ENCODE measurements around the gene HOXC4. TPM values are rescaled to one million over a fixed set of nuclear protein-coding genes. Genes with fewer than 3 reads are reported as not detected.

The HOXC4 gene
- total RNA-seq, 1 donor from 2014 or later = not detected

DNA sequence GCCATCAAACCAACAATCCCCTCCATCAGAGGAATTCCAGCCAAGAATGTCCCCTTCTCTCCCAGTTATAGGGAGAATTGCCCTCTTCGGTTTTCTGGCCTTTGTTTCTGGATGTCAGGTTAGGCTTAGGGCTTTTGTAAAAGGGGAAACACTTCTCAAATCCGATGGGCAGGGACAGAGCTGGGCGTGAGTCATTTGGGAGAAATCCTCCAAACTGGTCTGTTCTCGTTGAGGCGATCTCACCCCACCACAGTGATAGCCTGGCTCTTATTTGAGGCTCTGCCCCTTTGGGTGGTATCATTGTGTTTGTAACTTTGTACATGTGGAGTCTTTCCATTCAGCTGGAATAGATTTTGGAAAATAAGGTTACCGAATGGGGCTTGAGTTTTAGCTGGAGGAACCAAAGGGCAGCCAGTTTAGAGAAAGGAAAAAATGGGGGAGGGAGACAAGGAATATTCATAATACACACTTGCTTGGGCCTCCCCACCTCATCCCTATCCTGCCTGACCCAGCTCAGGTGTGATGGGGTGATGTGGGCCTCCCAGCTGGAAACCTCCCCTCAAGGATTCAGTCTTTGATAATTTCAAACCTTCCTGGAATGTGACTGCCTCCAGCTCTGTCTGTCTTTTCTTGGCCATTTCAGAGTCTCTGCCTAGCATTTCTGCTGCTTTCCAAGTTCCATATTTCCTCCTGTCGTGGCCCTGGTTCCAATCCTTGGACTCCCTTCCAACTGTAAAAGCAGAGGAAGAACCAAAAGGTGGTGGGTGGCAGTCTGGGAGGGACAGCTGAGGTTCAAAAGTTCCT is 7.5 kb downstream of the HOXC4 start:
- TF ChIP-seq, protein P1, sequence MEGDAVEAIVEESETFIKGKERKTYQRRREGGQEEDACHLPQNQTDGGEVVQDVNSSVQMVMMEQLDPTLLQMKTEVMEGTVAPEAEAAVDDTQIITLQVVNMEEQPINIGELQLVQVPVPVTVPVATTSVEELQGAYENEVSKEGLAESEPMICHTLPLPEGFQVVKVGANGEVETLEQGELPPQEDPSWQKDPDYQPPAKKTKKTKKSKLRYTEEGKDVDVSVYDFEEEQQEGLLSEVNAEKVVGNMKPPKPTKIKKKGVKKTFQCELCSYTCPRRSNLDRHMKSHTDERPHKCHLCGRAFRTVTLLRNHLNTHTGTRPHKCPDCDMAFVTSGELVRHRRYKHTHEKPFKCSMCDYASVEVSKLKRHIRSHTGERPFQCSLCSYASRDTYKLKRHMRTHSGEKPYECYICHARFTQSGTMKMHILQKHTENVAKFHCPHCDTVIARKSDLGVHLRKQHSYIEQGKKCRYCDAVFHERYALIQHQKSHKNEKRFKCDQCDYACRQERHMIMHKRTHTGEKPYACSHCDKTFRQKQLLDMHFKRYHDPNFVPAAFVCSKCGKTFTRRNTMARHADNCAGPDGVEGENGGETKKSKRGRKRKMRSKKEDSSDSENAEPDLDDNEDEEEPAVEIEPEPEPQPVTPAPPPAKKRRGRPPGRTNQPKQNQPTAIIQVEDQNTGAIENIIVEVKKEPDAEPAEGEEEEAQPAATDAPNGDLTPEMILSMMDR (IDR thresholded peaks at IDR 0.05; ENCODE audit: insufficient read depth, low read length, severe bottlenecking) = no peak
- Histone ChIP-seq H3K4me3 (ENCODE audit: low read depth, low read length) (no peak overlapping the region), H3K27me3 (ENCODE audit: control insufficient read depth, insufficient read depth, low read length) (peaks cover 42% of the 10 kb centered on the region), H3K36me3 (ENCODE audit: control insufficient read depth, insufficient read depth, low read length) (no peaks in the 10 kb centered on the region)
- DNase-seq (ENCODE audit: low read depth) = peak; percentile 5
- no peak for FAIRE-seq

DNA sequence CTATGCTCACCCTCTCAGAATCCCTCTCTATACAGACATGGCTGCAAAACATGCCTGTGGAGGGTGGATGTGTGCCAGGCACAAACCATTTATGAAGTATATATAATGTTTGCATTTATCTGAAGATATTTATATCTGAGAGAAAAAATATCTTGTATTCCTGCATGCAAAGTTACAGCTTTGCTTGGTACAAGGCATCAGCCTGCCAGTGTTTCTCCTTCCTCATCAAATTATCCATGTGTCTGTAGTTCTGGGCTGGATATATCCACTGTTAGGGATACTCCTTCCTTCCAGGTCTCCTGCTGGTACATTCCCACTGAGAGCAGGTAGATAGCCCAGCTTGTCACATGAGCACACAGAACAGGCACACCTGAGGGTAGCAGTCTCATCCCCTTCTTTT is 12.0 kb downstream of the HOXC4 start:
- H3K27me3 ChIP-seq (ENCODE audit: control insufficient read depth, insufficient read depth, low read length) = peaks cover 13% of the 10 kb centered on the region
- TF ChIP-seq, protein P1 (IDR thresholded peaks at IDR 0.05; ENCODE audit: insufficient read depth, low read length, severe bottlenecking) = no peak
- H3K36me3 ChIP-seq (ENCODE audit: control insufficient read depth, insufficient read depth, low read length) = no peaks in the 10 kb centered on the region
- no peak overlapping the region for H3K4me3 ChIP-seq (ENCODE audit: low read depth, low read length)
- FAIRE-seq = no peak
- no peak for DNase-seq (ENCODE audit: low read depth)

DNA sequence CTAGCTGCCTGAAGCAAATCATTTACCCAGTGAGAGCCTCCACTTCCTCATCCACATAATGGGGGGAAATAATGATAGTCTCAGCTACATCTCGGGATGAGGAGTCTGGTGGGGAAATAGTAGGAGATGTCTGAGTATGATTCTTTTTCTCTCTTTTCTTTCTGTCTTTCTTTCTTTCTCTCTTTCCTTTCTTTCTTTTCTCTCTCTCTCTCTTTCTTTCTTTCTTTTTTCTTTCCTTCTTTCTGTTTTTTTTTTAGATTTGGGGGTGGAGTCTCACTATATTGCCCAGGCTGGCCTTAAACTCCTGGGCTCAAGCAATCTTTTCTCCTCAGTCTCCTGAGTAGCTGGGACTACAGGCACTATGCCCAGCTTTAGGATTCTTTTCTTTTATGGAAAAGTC is 12.8 kb downstream of the HOXC4 start:
- no peak for DNase-seq (ENCODE audit: low read depth)
- Histone ChIP-seq H3K36me3 (ENCODE audit: control insufficient read depth, insufficient read depth, low read length) (no peaks in the 10 kb centered on the region), H3K27me3 (ENCODE audit: control insufficient read depth, insufficient read depth, low read length) (peaks cover 6% of the 10 kb centered on the region), H3K4me3 (ENCODE audit: low read depth, low read length) (no peak overlapping the region)
- TF ChIP-seq, protein P1 (IDR thresholded peaks at IDR 0.05; ENCODE audit: insufficient read depth, low read length, severe bottlenecking) = no peak
- no peak for FAIRE-seq

DNA sequence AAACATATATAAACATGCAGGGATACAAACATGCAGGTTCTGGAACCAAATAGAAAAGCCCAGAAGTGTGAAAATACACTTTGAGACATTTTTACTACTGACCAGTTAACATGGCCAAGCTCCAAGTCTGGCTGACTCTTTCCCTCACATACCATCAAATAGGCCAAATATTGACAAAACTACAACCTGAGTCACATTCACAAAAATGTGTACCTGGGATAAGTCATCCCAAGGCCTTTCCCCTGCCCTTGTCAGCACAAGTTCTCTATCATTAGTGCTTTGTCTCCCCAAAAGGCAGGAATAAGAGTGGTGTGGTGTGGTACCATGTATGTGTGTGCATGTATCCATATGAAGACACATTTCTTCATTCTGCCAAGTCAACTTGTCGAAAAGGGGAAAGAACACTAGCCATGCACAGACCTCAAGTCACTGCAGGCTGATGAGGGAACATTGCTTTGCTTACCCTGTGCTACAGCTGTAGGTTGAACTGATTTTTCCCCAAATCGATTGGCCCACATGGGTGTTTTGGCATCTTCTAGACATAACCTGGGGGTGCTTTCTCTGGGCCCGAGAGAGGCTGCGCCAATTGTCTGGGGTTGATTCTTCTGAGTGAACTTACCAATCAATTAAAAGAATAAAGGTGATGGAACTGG is 14.9 kb downstream of the HOXC4 start:
- peak; percentile 23 for FAIRE-seq
- TF ChIP-seq, protein P1 (IDR thresholded peaks at IDR 0.05; ENCODE audit: insufficient read depth, low read length, severe bottlenecking) = no peak
- Histone ChIP-seq H3K36me3 (ENCODE audit: control insufficient read depth, insufficient read depth, low read length) (no peaks in the 10 kb centered on the region), H3K27me3 (ENCODE audit: control insufficient read depth, insufficient read depth, low read length) (peaks cover 4% of the 10 kb centered on the region), H3K4me3 (ENCODE audit: low read depth, low read length) (no peak overlapping the region)
- peak; percentile 48 for DNase-seq (ENCODE audit: low read depth)

DNA sequence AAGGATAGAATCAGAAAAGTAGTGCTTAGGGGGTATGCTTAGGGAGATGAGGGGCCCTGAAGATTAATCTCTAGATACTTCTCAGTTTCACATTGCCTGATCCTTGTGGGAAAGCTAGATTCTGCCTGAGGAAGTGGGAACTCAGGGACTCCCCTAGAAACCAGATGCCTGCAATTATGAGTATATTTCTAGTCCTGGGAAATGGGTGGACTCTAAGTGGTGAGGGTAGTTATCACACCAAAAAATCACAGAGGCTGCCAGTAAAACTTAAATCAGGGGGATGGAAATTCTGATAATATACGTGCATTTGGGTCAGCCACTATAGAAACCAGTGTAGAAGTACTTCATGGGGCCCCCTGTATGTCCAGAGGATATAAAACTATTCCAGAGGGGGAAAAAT is 18.3 kb downstream of the HOXC4 start:
- Histone ChIP-seq H3K27me3 (ENCODE audit: control insufficient read depth, insufficient read depth, low read length) (peaks cover 2% of the 10 kb centered on the region), H3K4me3 (ENCODE audit: low read depth, low read length) (no peak overlapping the region), H3K36me3 (ENCODE audit: control insufficient read depth, insufficient read depth, low read length) (no peaks in the 10 kb centered on the region)
- FAIRE-seq (no peak), DNase-seq (ENCODE audit: low read depth) (no peak)
- TF ChIP-seq, protein P1 (IDR thresholded peaks at IDR 0.05; ENCODE audit: insufficient read depth, low read length, severe bottlenecking) = no peak
